Measurements from ENCODE around the gene DYNC1I1. TPM values are rescaled to one million over a fixed set of nuclear protein-coding genes. Genes with fewer than 3 reads are reported as not detected.

Gene DYNC1I1
- total and polyA plus RNA-seq, 2 of the 13 experiments (the other 11 are each of a cell fraction or from before 2014, with no cell fraction given): not detected

DNA sequence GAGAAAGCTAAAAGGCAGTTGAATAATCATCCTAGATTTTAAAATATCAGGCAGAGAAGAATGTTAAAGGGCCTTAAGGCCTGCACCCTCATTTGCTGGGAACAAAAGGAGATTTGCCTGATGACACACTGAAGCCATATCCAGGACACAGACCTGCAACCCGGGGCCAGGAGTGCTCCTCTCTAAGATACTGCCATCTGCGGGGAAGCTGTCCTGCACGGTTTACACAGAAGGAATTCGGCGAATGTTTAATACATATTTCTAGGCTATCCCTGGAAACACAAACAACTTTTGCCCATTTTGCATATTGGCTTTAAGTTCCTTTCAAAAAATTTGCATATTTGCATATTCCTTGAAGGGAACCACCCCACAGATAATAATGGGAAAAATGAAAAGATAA lies 52.3 kb downstream of the DYNC1I1 start (continued):
- TF ChIP-seq, protein P1, sequence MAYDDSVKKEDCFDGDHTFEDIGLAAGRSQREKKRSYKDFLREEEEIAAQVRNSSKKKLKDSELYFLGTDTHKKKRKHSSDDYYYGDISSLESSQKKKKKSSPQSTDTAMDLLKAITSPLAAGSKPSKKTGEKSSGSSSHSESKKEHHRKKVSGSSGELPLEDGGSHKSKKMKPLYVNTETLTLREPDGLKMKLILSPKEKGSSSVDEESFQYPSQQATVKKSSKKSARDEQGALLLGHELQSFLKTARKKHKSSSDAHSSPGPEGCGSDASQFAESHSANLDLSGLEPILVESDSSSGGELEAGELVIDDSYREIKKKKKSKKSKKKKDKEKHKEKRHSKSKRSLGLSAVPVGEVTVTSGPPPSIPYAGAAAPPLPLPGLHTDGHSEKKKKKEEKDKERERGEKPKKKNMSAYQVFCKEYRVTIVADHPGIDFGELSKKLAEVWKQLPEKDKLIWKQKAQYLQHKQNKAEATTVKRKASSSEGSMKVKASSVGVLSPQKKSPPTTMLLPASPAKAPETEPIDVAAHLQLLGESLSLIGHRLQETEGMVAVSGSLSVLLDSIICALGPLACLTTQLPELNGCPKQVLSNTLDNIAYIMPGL (CRISPR knock-in tag; IDR thresholded peaks at IDR 0.05; ENCODE audit: borderline replicate concordance in 1 of 2, low read depth in 1 of 2): no peak
- TF ChIP-seq MAFK (conservative IDR thresholded peaks at IDR 0.05 in 1 of 2, IDR thresholded peaks at IDR 0.05 in 1 of 2; ENCODE audit: low read length in 2 of 2) (no peak), SMARCC2 (IDR thresholded peaks at IDR 0.05) (no peak), ZBTB3 (CRISPR knock-in tag; IDR thresholded peaks at IDR 0.05; ENCODE audit: borderline replicate concordance, low read depth) (no peak), ZSCAN12 (CRISPR knock-in tag; IDR thresholded peaks at IDR 0.05) (no peak)
- TF ChIP-seq, protein P2, sequence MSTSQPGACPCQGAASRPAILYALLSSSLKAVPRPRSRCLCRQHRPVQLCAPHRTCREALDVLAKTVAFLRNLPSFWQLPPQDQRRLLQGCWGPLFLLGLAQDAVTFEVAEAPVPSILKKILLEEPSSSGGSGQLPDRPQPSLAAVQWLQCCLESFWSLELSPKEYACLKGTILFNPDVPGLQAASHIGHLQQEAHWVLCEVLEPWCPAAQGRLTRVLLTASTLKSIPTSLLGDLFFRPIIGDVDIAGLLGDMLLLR (CRISPR knock-in tag; IDR thresholded peaks at IDR 0.05): no peak
- TF ChIP-seq, protein P3, sequence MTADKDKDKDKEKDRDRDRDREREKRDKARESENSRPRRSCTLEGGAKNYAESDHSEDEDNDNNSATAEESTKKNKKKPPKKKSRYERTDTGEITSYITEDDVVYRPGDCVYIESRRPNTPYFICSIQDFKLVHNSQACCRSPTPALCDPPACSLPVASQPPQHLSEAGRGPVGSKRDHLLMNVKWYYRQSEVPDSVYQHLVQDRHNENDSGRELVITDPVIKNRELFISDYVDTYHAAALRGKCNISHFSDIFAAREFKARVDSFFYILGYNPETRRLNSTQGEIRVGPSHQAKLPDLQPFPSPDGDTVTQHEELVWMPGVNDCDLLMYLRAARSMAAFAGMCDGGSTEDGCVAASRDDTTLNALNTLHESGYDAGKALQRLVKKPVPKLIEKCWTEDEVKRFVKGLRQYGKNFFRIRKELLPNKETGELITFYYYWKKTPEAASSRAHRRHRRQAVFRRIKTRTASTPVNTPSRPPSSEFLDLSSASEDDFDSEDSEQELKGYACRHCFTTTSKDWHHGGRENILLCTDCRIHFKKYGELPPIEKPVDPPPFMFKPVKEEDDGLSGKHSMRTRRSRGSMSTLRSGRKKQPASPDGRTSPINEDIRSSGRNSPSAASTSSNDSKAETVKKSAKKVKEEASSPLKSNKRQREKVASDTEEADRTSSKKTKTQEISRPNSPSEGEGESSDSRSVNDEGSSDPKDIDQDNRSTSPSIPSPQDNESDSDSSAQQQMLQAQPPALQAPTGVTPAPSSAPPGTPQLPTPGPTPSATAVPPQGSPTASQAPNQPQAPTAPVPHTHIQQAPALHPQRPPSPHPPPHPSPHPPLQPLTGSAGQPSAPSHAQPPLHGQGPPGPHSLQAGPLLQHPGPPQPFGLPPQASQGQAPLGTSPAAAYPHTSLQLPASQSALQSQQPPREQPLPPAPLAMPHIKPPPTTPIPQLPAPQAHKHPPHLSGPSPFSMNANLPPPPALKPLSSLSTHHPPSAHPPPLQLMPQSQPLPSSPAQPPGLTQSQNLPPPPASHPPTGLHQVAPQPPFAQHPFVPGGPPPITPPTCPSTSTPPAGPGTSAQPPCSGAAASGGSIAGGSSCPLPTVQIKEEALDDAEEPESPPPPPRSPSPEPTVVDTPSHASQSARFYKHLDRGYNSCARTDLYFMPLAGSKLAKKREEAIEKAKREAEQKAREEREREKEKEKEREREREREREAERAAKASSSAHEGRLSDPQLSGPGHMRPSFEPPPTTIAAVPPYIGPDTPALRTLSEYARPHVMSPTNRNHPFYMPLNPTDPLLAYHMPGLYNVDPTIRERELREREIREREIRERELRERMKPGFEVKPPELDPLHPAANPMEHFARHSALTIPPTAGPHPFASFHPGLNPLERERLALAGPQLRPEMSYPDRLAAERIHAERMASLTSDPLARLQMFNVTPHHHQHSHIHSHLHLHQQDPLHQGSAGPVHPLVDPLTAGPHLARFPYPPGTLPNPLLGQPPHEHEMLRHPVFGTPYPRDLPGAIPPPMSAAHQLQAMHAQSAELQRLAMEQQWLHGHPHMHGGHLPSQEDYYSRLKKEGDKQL (CRISPR knock-in tag; IDR thresholded peaks at IDR 0.05; ENCODE audit: low read depth): no peak

Data from HepG2 (cell line).